ENCODE measurements around the gene PARD6B. TPM values are rescaled to one million over a fixed set of nuclear protein-coding genes. Genes with fewer than 3 reads are reported as not detected.
"Not testable (repeated sequence)": the region's sequence is repeated elsewhere in the genome, so short reads cannot be mapped to it uniquely, and the experiment has no call there.

PARD6B gene
- total and polyA plus RNA-seq, 4 experiments from 2014 or later = 0.71 to 12.7 (median 5.9) TPM

DNA sequence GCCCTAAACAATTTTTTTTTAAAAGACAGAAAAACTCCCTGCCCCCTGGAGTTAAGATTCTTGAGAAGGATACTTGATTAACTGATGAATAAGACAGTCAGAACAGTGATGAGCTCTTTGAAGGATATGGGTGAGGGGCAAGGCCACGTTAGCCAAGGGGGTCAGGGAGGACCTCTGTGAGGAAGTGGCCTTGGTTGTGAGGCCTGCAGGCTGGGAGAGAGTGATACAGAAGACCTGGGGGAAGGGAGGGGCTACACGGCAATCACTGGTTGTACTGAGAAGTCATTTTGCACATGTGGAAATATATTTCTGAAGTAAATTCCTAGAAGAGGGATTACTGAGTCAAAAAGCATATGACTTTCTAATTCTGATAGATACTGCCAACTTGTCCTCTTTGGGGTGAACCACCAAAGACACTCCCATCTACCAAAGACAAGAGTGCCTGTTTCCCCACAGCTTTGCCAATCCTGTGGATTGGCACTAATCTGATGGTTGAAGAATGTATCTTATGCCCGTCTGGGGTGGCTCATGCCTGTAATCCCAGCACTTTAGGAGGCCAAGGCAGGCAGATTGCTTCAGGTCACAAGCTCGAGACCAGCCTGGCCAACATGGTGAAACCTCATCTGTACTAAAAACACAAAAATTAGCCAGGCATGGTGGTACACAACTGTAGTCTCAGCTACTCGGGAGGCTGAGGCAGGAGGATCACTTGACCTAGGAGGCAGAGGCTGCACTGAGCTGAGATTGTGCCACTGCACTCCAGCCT lies 41.2 kb downstream of the PARD6B start:
- Mint-ChIP-seq H3K36me3 (no peaks in the 10 kb centered on the region), H3K4me1 (no peaks in the 10 kb centered on the region), H3K27ac (peak overlapping the region in 1 of 7 donors; percentile 64), H3K9me3 (no peaks in the 10 kb centered on the region), H3K27me3 (peaks cover 0 to 2% of the 10 kb centered on the region in 2 donors), H3K4me3 (no peak overlapping the region)
- H3K27me3 ChIP-seq (ENCODE audit: insufficient read depth, low read length) = no peaks in the 10 kb centered on the region
- intact Hi-C loops (cut with micrococcal nuclease) = no loop called here
- POLR2A ChIA-PET (ENCODE audit: partially characterized antibody) = no interaction called here
- H3K36me3 ChIP-seq (ENCODE audit: insufficient read depth, low read length) = no peaks in the 10 kb centered on the region
- no peak overlapping the region for H3K27ac ChIP-seq (ENCODE audit: low read depth, low read length)
- H3K4me3 ChIP-seq (ENCODE audit: low read length in 2 of 2) = no peak overlapping the region
- CTCF ChIA-PET (ENCODE audit: partially characterized antibody) = interaction anchor here (0.9 kb wide), 1 partner anchor 18 kb away, joined by 3 read pairs; no protein-coding TSS in a partner anchor
- H3K9me3 ChIP-seq (ENCODE audit: control insufficient read depth in 1 of 2, low read length in 2 of 2) = no peaks in the 10 kb centered on the region
- DNase-seq = no peak
- no peaks in the 10 kb centered on the region for H3K4me1 ChIP-seq (ENCODE audit: insufficient read depth, low read length)

GRCh38 chr20:50774515-50774914 lies 43.1 kb downstream of the PARD6B start:
- H3K4me3 ChIP-seq (ENCODE audit: low read length in 2 of 2) = no peak overlapping the region
- H3K9me3 ChIP-seq (ENCODE audit: control insufficient read depth in 1 of 2, low read length in 2 of 2) = no peaks in the 10 kb centered on the region
- Mint-ChIP-seq H3K4me1 (peaks cover 0 to 1% (median 0%) of the 10 kb centered on the region in 4 donors), H3K9me3 (no peaks in the 10 kb centered on the region), H3K27ac (no peak overlapping the region), H3K36me3 (no peaks in the 10 kb centered on the region), H3K4me3 (no peak overlapping the region), H3K27me3 (peaks cover 2% of the 10 kb centered on the region in 2 donors)
- no peaks in the 10 kb centered on the region for H3K36me3 ChIP-seq (ENCODE audit: insufficient read depth, low read length)
- ChIA-PET CTCF (ENCODE audit: partially characterized antibody) (interaction anchor here (1.6 kb wide), 1 partner anchor 20 kb away, joined by 5 read pairs; the partner anchor contains the start of gene BCAS4), POLR2A (ENCODE audit: partially characterized antibody) (no interaction called here)
- H3K27me3 ChIP-seq (ENCODE audit: insufficient read depth, low read length) = no peaks in the 10 kb centered on the region
- no peaks in the 10 kb centered on the region for H3K4me1 ChIP-seq (ENCODE audit: insufficient read depth, low read length)
- DNase-seq = no peak
- H3K27ac ChIP-seq (ENCODE audit: low read depth, low read length) = no peak overlapping the region
- intact Hi-C loops (cut with micrococcal nuclease) = no loop called here

DNA sequence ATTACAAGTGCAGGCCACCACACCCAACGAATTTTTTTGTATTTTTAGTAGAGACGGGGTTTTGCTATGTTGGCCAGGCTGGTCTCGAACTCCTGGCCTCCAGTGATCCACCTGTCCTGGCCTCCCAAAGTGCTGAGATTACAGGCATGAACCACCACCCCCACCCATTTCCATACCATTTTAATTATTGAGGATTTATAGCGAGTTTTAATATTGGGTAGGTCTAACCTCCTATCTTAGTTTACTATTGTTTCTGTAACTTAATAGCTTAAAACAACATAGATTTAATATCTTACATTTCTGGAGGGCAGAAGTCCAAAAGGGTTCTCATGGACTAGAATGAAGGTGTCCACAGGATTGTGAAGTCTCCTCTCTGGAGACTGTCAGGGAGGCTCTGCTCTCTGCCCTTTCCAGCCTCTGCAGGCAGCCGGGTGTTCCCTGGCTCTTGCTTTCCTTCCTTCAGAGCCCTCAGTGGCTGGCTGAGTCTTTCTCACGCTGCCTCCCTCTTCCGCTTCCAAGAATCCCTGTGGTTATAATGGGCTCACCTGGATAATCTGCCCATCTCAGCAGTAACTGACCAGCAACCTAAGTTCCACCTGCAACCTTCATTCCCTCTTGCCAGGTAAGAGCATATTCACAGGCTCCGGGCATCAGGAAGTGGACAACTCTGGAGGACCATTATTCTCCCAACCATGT lies 44.9 kb downstream of the PARD6B start:
- DNase-seq = no peak
- no peaks in the 10 kb centered on the region for H3K9me3 Mint-ChIP-seq
- Histone ChIP-seq H3K9me3 (ENCODE audit: control insufficient read depth in 1 of 2, low read length in 2 of 2) (no peaks in the 10 kb centered on the region), H3K27ac (ENCODE audit: low read depth, low read length) (no peak overlapping the region), H3K27me3 (ENCODE audit: insufficient read depth, low read length) (no peaks in the 10 kb centered on the region), H3K36me3 (ENCODE audit: insufficient read depth, low read length) (no peaks in the 10 kb centered on the region), H3K4me1 (ENCODE audit: insufficient read depth, low read length) (no peaks in the 10 kb centered on the region), H3K4me3 (ENCODE audit: low read length in 2 of 2) (no peak overlapping the region)
- ChIA-PET CTCF (ENCODE audit: partially characterized antibody) (interaction anchor here (0.9 kb wide), 1 partner anchor 14 kb away, joined by 3 read pairs; no protein-coding TSS in a partner anchor), POLR2A (ENCODE audit: partially characterized antibody) (no interaction called here)
- no peaks in the 10 kb centered on the region for H3K36me3 Mint-ChIP-seq
- intact Hi-C loops (cut with micrococcal nuclease) = no loop called here
- H3K27ac Mint-ChIP-seq = no peak overlapping the region
- H3K4me1 Mint-ChIP-seq = peaks cover 0 to 1% (median 0%) of the 10 kb centered on the region in 4 donors
- H3K27me3 Mint-ChIP-seq = peaks cover 2 to 6% of the 10 kb centered on the region in 2 donors
- no peak overlapping the region for H3K4me3 Mint-ChIP-seq

- Histone ChIP-seq H3K4me3 (ENCODE audit: low read length in 2 of 2) (no peak overlapping the region), H3K9me3 (ENCODE audit: control insufficient read depth in 1 of 2, low read length in 2 of 2) (no peaks in the 10 kb centered on the region), H3K27ac (ENCODE audit: low read depth, low read length) (no peak overlapping the region), H3K4me1 (ENCODE audit: insufficient read depth, low read length) (no peaks in the 10 kb centered on the region), H3K36me3 (ENCODE audit: insufficient read depth, low read length) (no peaks in the 10 kb centered on the region), H3K27me3 (ENCODE audit: insufficient read depth, low read length) (no peaks in the 10 kb centered on the region)
- intact Hi-C loops (cut with micrococcal nuclease) = no loop called here
- ChIA-PET CTCF (ENCODE audit: partially characterized antibody) (interaction anchor here (0.9 kb wide), 1 partner anchor 13 kb away, joined by 3 read pairs; no protein-coding TSS in a partner anchor), POLR2A (ENCODE audit: partially characterized antibody) (no interaction called here)
- no peak overlapping the region for H3K4me3 Mint-ChIP-seq
- no peaks in the 10 kb centered on the region for H3K9me3 Mint-ChIP-seq
- no peak for DNase-seq
- no peaks in the 10 kb centered on the region for H3K36me3 Mint-ChIP-seq
- peaks cover 0 to 1% (median 0%) of the 10 kb centered on the region in 4 donors for H3K4me1 Mint-ChIP-seq
- no peak overlapping the region for H3K27ac Mint-ChIP-seq
- peaks cover 2 to 6% of the 10 kb centered on the region in 2 donors for H3K27me3 Mint-ChIP-seq
Observed at GRCh38 chr20:50777373-50777772, 46.0 kb downstream of the PARD6B start.

- H3K4me1 Mint-ChIP-seq; H3K27ac Mint-ChIP-seq; H3K27ac ChIP-seq (ENCODE audit: low read depth, low read length); DNase-seq; H3K9me3 ChIP-seq (ENCODE audit: control insufficient read depth in 1 of 2, low read length in 2 of 2); intact Hi-C loops (cut with micrococcal nuclease); H3K9me3 Mint-ChIP-seq; POLR2A ChIA-PET (ENCODE audit: partially characterized antibody); H3K27me3 Mint-ChIP-seq; H3K4me3 ChIP-seq (ENCODE audit: low read length in 2 of 2); H3K36me3 ChIP-seq (ENCODE audit: insufficient read depth, low read length); H3K27me3 ChIP-seq (ENCODE audit: insufficient read depth, low read length); H3K36me3 Mint-ChIP-seq; H3K4me1 ChIP-seq (ENCODE audit: insufficient read depth, low read length); H3K4me3 Mint-ChIP-seq: not testable (repeated sequence)
- CTCF ChIA-PET (ENCODE audit: partially characterized antibody) = interaction anchor here (0.6 to 6.3 kb wide), 2 partner anchors 13 to 35 kb away, joined by 3 to 54 read pairs; partner anchors contain the start of gene BCAS4
Observed at GRCh38 chr20:50778994-50779393, 47.6 kb downstream of the PARD6B start.

DNA sequence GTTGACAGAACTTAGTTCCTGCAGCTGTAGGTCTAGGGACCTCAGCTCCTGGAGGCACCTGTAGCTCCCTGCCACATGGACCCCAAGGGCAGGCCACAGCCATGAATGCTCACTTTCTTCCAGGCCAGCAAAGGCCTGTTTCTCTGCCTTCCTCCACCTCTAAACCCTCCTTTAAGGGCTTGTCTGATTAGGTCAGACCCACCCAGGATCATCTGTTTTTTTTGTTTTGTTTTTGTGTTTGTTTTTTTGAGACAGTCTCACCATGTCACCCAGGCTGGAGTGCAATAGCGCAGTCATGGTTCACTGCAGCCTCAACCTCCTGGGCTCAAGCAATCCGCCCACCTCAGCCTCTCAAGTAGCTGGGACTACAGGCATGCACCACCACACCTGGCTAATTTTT lies 52.0 kb downstream of the PARD6B start:
- no peaks in the 10 kb centered on the region for H3K4me1 Mint-ChIP-seq
- H3K27ac ChIP-seq (ENCODE audit: low read depth, low read length) = no peak overlapping the region
- H3K4me1 ChIP-seq (ENCODE audit: insufficient read depth, low read length) = no peaks in the 10 kb centered on the region
- DNase-seq = peak in 1 of 5 donors; percentile 11
- H3K4me3 Mint-ChIP-seq = no peak overlapping the region
- H3K27me3 Mint-ChIP-seq = peaks cover 2 to 6% of the 10 kb centered on the region in 2 donors
- no peak overlapping the region for H3K4me3 ChIP-seq (ENCODE audit: low read length in 2 of 2)
- intact Hi-C loops (cut with micrococcal nuclease) = no loop called here
- CTCF ChIA-PET (ENCODE audit: partially characterized antibody) = interaction anchor here (0.6 to 6.3 kb wide), 2 partner anchors 9 to 212 kb away, joined by 3 to 54 read pairs; partner anchors contain the start of gene BCAS4
- H3K36me3 ChIP-seq (ENCODE audit: insufficient read depth, low read length) = no peaks in the 10 kb centered on the region
- H3K9me3 ChIP-seq (ENCODE audit: control insufficient read depth in 1 of 2, low read length in 2 of 2) = no peaks in the 10 kb centered on the region
- H3K9me3 Mint-ChIP-seq = no peaks in the 10 kb centered on the region
- H3K27ac Mint-ChIP-seq = no peak overlapping the region
- no peaks in the 10 kb centered on the region for H3K27me3 ChIP-seq (ENCODE audit: insufficient read depth, low read length)
- POLR2A ChIA-PET (ENCODE audit: partially characterized antibody) = interaction anchor here (1.1 kb wide), 1 partner anchor 11 kb away, joined by 3 read pairs; the partner anchor contains the start of gene BCAS4
- no peaks in the 10 kb centered on the region for H3K36me3 Mint-ChIP-seq

GRCh38 chr20:50783903-50784302 lies 52.5 kb downstream of the PARD6B start:
- Histone ChIP-seq H3K4me1 (ENCODE audit: insufficient read depth, low read length) (no peaks in the 10 kb centered on the region), H3K27me3 (ENCODE audit: insufficient read depth, low read length) (no peaks in the 10 kb centered on the region), H3K27ac (ENCODE audit: low read depth, low read length) (no peak overlapping the region), H3K4me3 (ENCODE audit: low read length in 2 of 2) (no peak overlapping the region), H3K36me3 (ENCODE audit: insufficient read depth, low read length) (no peaks in the 10 kb centered on the region), H3K9me3 (ENCODE audit: control insufficient read depth in 1 of 2, low read length in 2 of 2) (no peaks in the 10 kb centered on the region)
- ChIA-PET POLR2A (ENCODE audit: partially characterized antibody) (interaction anchor here (1.1 kb wide), 1 partner anchor 11 kb away, joined by 3 read pairs; the partner anchor contains the start of gene BCAS4), CTCF (ENCODE audit: partially characterized antibody) (interaction anchor here (0.6 to 6.3 kb wide), 2 partner anchors 9 to 212 kb away, joined by 3 to 54 read pairs; partner anchors contain the start of gene BCAS4)
- Mint-ChIP-seq H3K4me1 (no peaks in the 10 kb centered on the region), H3K4me3 (no peak overlapping the region), H3K27ac (no peak overlapping the region), H3K36me3 (no peaks in the 10 kb centered on the region), H3K9me3 (no peaks in the 10 kb centered on the region), H3K27me3 (peaks cover 2 to 6% of the 10 kb centered on the region in 2 donors)
- intact Hi-C loops (cut with micrococcal nuclease) = no loop called here
- DNase-seq = no peak
